HG03575 (cell line): ENCODE results near the gene PPP2R2B.

ENCODE experiments used
- ATAC-seq: cut with Tn5 transposase; IDR thresholded peaks from one replicate; pipeline ENCODE4 v1.9.1; 2021; ENCODE audit not compliant: unreplicated experiment, insufficient number of reproducible peaks, low FRiP score; ENCODE audit errors: extremely low read depth

PPP2R2B gene

DNA sequence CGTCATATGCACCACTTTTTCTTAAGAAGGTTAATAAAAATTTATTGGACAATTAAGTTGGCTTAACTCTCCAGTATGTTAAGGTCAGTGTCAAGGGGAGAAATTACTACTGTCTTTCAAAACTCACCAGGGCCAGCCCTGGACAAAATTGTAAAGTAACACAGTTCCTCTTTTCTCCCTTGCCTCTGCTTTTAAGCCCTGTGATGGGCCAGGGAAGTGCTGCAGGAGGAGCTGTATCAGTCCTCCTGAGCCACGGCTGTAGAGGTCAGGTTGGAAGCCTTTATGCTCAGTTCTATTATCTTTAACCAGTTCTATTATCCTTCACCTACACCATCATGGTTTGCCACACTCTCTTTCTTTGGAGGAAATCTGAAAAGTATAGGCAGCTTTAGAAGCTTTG lies 11.5 kb upstream of the PPP2R2B start:
- no peak for ATAC-seq

DNA sequence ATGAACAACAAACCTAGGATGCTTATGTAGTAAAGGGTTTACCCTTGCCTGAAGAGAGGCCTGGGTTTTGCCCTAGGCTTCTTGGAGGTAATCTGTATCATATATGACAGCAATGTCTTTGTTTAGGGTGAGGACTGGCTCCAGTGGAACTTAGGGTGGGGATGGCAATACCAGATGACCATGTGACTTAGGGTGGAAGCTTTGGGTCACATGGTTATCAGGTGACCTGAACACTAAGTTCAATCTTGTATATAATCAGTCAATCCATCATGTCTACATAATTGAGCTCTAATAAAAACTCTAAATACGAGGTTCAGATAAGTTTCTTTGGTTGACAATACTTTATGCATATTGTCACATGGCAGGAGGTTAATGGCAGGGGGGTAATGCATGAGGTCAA lies 10.6 kb upstream of the PPP2R2B start:
- ATAC-seq = no peak

DNA sequence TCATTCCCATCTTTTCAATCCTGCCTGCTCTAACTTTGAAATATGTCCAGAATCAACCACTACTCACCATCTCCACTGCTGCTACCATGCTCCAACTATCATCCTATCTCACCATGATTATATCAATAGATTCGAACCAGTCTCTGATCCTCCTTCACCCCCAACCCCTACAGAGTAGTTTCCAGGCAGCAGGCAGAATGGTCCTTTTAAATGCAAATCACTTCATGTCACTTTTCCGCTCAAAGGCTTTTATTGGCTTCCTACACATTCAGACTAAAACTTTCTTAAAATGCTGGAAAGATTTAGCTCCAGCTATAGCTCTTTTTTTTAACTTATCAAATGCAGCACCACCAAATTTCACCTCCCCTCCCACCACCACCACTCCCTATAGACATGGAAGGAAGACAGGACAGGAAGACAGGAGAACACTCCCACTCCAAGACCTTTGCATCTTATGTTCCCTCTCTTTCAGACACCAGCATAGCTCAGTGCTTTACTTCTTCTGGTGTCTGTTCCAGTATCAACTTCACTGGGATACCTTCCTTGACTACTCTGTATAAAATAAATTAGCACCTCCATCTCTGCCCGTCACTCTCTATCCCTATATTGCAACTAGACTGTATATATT lies 9.9 kb upstream of the PPP2R2B start:
- ATAC-seq = no peak

DNA sequence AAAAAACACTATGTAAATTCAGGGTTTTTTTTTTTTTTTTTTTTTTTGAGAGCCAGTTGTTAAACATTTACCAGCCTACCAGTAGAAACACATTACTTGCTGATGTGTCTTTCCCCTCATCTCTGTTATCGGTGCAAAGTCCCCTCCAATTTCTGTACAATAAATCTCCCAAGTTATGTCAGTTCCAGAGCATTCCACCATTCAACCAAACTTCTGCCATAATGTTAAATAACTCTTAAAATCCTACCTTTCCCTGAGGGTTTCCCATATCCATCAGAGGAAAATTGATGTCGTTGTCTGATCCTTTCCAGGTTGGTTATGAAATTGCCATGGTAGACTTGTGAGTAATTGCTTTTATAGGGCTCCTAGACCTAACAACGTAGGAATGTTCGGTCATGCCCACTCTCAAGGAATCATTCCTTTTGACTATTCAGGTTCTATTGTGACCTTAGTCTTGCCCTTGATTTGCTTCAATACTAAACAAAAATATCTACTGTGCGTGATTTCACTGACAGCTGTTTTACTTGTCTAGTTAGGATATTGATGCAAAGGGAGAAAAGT lies 5.6 kb upstream of the PPP2R2B start:
- no peak for ATAC-seq

- no peak for ATAC-seq
Observed at GRCh38 chr5:146883511-146883910, 5.0 kb upstream of the PPP2R2B start.

DNA sequence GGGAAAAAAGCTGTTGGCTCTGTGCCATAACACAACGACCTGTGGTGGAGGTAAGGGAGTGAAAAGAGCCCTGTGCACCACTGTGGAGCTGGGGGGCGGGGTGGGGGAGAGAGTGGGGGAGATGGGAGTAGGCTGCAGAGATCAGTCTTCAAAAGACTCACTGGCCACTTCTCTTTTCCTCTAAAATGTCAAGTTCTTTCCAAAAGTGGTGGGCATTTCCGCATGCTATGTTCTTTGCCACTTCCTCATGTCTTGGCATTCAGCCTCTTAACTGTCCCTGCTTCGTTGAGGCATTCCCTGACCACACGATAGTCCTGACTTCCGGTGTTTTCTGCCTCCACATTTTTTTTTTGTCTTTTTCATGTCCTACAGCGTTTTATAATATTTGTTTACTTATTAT lies 2.4 kb upstream of the PPP2R2B start:
- ATAC-seq = no peak

DNA sequence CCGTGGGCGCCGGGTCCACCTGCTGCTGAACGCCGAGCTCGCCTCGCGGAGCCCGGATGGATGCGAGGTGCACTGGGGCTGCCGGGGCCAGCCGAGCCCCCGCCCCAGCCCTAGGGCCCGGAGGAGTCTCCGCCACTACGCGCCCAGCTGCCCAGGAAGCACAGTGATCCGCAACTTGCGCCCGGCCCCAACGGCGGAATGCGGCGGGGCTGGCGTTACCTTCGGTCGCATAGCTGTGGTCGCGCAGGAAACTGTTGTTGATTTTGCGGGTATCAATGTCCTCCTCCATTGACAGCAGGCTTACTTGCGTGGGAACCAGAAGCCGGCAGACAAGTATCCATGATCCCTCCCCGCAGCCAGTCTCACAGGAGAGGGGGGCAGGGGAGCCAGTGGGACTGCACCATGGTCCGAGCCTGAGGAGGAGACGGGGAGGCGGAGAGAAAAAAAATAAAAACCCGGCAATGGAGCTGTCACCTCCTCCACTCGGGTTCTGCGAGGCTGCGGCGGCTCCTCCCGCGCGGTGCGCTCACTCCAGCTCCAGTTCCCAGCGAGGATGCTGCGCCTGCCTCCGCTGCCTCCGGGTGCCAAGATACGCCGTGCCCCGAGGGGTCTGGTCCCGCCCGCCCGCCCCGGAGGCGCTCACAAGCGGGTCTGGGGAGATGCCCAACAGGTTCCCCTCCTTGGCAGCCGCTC lies 628 bp downstream of the PPP2R2B start:
- no peak for ATAC-seq

DNA sequence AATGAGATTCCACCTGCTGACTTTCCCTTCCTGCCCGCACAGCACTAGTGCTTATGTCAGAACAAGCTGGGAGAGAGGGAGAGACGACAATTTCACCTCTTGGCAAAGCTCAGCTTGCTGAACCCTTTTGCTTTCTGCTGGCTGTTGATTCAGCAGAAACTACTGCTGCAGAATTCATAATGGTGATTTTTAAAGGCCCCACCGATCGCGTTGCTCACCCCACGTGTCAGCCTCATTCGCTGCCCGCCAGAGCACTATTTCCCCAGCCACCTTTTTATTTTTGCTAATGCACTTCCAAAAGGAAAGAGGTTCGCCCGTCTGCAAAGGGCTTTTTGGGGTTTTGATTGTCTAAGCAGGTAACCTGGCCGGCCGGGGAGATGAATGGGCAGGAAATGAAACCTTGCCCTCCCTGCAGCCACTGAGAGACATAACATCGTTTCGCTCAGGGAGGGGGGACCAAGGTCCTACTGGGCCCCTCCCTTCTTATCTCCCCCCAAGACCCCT lies 1.3 kb downstream of the PPP2R2B start:
- ATAC-seq = no peak

GRCh38 chr5:146873186-146873917 lies 5.2 kb downstream of the PPP2R2B start:
- ATAC-seq = no peak

DNA sequence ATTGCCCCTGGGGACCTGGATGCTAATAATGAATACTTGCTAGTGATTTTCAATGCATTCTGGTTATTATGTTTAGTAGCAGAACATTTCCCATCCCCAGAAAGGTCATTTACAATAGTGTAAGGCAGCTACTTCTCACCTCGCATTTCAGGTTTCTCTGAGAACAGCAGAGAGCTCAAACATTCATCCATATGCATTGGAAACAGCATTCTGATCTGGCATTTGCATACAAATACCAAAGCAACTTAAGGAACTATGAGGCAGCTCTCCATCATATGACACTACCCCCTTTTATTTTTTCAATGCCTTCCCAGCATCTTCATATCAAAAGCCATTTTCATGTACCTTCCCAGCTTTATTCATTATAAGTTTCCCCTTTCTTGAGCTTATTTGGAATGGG lies 6.4 kb downstream of the PPP2R2B start:
- ATAC-seq = no peak

DNA sequence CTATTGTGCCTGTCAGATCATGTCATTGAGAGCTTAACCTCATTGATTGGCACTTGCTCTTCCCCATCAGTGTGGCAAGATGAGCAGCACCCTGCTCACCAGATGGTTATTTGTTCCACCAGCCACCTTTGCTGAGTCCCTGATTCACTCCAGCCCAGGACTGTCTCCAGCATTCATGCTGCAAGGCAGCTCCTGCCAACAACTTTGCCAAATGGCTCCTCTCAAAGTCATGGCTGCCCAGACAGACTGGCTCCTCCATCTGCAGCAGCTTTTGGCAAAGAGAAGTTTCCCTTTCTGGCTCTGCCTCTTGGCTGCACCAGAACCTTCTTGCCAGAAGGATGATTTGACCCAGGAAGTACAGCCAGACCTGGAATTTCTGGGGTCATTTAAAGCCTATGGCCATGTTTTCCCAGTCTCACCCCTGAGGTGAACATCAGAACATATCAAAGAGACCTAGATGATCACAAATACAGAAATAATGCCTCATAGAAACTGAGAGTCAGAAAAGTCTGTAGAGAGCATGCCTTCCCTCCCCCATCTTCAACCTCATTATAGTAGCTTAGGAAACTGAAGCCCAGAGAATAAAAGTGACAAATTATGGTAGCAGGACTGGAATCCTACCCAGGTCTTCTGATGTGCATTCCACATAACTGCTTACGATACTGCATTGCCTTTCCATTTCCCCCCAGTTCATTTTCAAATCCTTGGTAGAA lies 10.4 kb downstream of the PPP2R2B start:
- no peak for ATAC-seq

DNA sequence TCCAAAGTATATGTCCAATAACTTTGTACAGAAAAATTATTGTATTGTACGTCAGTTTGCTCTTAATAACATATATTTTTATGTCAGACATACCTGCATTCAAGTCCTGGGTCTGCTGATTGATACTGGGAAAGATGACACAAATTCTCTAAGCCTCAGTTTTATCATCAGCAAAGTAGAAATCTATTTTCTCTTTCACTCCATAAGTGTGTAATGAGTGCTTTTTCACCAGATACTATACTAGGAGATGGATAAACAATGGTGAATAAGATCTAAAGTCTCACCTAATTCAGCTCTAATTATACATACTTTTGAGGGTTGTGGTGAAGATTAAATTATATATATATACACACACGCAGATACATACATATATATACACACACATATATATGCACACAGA lies 12.3 kb downstream of the PPP2R2B start:
- no peak for ATAC-seq

DNA sequence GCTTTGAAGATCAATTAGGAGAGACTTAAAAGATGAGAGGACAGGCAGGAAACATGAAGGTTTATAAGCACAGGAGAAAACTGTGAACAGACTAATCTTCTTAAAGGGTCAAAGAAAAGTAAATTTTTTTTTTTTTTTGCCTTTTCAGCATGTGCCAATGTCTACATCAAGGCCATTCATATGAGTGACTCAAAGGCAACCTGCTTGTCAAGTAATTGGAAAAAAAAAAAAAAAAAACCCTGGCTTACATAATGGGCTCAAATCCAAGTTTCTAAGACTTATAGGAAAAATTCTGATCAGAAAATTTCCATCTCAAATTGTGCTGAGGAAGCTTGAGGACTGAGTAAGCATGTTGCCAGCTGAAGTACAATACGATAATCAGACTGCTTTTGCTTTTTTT lies 15.9 kb downstream of the PPP2R2B start:
- ATAC-seq = no peak

- ATAC-seq = no peak
Observed at GRCh38 chr5:146860213-146860893, 18.2 kb downstream of the PPP2R2B start.

DNA sequence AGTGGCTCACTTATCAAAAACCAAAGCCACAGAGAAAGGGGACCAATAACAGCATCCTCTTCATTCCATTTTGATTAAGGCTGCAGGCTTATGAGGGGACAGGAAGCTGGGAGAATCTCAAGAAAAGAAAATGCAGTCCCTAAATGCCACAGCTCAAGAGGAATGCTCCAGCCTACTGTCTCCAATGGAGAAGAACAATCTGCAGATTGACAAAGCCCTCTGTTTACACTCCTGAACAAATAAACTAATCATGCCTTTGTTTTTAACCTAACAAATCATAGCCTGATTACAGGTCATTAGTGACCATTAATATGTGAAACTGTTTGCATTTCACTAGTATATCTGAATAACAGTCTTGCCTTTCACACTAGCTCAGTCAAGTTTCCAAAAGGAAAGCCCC lies 26.5 kb downstream of the PPP2R2B start:
- no peak for ATAC-seq

- ATAC-seq = no peak
Observed at GRCh38 chr5:146851133-146851532, 27.4 kb downstream of the PPP2R2B start.

GRCh38 chr5:146849694-146850303 lies 28.8 kb downstream of the PPP2R2B start:
- ATAC-seq = no peak

GRCh38 chr5:146848133-146848532 lies 30.4 kb downstream of the PPP2R2B start:
- no peak for ATAC-seq
